Muscle of arm (tissue), 14 donors: ENCODE results near the gene PRR20D. TPM values are rescaled to one million over a fixed set of nuclear protein-coding genes. Genes with fewer than 3 reads are reported as not detected.
"Not testable (repeated sequence)": the region's sequence is repeated elsewhere in the genome, so short reads cannot be mapped to it uniquely, and the experiment has no call there.

Experiments used
- DNase-seq: peaks from one replicate; pipeline ENCODE4 v3.0.0-alpha.2; 2013
- long read RNA-seq, 11 donors: transcript quantifications; one replicate each; lab custom pipeline, GENCODE V29; 2026
- polyA plus RNA-seq, 12 donors: library from polyadenylated mRNA; unstranded; fragments of 120-200 nt; gene quantifications; one replicate each; pipeline ENCODE4 v1.2.1, GENCODE V29; 2013; ENCODE audit not compliant: insufficient read length in 12 of 12

Gene PRR20D
- polyA plus RNA-seq, result not detected
- long read RNA-seq, donor 1, result 0 reads
- long read RNA-seq, donor 2, result 0 reads
- long read RNA-seq, donor 3, result 0 reads
- long read RNA-seq, donor 4, result 0 reads
- long read RNA-seq, donor 5, result 0 reads
- long read RNA-seq, donor 6, result 0 reads
- long read RNA-seq, donor 7, result 0 reads
- long read RNA-seq, donor 8, result 0 reads
- long read RNA-seq, donor 9, result 0 reads
- long read RNA-seq, donor 10, result 0 reads
- long read RNA-seq, donor 11, result 0 reads

GRCh38 chr13:57160332-57160731 is at the start of gene PRR20D:
TSS of gene PRR20D (plus strand) at chr13:57160632. CDS start at chr13:57161019, 387 bp downstream.
- DNase-seq, result not testable (repeated sequence)

- no peak for DNase-seq
These were observed 45.5 kb upstream of the PRR20D start for GRCh38 chr13:57114945-57115344.

DNA sequence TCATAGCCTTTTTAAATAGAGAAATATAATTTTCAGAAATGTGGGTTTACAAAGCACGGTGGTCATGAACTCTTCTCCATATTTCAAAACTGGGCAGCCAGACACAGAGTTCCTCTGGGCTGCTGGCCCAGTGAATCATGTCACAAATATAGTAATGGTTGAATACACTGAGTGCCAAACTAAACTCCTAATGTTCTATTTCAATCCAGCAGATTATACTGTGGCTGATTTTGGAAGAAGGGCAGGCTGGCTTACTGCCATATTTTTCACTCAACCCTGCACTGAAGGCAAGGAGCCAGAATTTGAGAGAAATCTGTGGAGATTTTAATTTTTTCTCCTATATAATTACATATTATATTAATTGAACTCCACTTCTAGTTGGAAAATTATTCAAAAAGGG is 36.8 kb upstream of the PRR20D start:
- peak; percentile 83 for DNase-seq

GRCh38 chr13:57128909-57129308 is 31.5 kb upstream of the PRR20D start:
- DNase-seq, result no peak

DNA sequence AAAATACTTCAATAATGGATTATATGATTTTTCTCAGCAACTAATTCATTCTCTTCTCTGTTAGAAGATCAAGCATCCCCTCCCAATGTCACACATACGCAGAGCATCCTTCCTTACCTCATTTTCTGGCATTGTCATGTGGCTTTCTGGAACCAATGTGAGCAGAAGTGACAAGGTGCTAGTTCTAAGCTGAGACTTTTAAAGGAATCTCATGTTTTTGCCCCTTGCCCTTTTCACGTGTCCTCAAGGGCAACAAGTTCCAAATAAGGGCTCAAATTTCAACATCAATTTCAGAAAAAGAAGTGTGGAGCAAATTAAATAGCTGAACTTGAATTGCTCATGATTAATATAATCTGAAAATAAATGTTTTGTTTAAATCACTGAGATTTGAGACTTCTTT is 24.3 kb upstream of the PRR20D start:
- DNase-seq, result no peak

DNA sequence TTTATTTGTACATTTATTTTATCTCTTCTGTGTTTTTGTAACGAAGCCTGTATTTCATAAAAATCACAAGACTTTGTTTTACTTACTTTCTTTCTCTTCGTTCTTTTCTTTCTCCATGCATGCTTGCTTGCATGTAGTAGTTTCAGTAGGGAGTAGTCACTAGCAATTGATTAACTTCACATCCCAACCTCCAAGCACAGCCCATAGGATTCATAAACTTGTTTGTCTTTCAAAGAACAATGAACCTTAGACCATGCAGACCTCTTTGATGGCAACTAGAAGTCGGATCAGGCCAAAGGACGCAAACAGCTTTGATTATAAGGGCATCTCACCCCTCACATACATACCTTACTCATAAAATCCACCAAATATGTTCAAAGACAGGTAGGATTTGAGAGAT is 22.8 kb upstream of the PRR20D start:
- DNase-seq, result no peak

- no peak for DNase-seq
These were observed 21.4 kb upstream of the PRR20D start for GRCh38 chr13:57138988-57139387.

DNA sequence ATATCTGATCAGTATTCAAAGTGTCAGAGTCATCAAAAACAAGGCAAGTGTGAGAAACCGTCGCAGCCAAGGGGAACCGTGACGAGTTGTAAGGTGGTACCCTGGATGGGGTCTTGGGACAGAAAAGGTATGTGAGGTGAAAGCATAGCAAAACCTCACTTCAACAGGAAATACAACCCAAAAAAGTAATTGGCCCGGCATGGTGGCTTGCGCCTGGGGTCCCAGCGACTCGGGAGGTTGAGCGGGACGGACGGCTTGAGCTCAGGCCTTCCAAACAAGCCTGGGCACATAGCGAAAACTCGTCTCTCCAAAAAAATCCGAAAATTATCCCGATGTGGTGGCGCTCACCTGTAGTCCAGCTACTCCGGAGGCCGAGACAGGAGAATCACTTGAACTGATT is 20.7 kb upstream of the PRR20D start:
- DNase-seq, result not testable (repeated sequence)

DNA sequence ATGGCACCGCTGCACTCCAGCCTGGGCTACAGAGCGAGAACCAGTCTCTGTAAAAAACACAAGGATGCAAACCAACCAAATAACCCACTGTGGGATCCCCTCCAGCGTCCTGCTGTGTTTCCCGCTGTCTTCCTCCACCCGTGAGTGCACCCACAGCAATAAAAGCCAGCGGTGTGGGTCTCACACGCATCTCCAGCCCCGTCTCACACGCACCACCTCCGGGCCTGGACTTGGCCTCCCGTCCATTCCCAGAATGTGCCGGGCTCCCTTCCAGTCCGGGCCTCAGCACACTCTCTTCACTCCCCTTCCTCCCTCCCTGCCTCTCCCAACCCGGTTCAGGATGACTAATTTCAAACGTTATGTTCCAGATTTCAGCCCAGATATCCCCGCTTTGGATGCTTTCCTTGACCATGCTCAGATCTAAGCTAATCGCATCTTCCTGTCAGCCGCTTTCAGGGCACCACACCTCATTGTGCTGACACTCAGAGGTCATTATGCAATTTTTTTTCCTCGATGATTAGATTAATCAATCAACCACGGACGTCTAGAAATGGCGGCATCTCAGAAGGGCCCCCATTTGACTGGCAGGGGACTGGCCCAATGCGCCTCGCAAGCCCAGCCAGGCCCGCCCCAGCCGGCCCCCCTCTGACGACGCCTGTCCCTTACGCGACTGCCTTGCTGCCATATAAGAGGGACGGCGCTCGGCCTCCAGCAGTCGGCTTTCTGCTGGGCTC is 20.0 kb upstream of the PRR20D start, which contains the start of gene PRR20A:
Gene PRR20A (plus strand): TSS at position 684 of the 734 bp plus-strand sequence. CDS start 387 bp downstream, outside the sequence.
- not testable (repeated sequence) for DNase-seq

DNA sequence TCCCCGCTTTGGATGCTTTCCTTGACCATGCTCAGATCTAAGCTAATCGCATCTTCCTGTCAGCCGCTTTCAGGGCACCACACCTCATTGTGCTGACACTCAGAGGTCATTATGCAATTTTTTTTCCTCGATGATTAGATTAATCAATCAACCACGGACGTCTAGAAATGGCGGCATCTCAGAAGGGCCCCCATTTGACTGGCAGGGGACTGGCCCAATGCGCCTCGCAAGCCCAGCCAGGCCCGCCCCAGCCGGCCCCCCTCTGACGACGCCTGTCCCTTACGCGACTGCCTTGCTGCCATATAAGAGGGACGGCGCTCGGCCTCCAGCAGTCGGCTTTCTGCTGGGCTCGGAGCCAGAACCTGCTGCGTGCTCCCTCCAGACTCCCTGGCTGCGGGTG is 13.2 kb upstream of the PRR20D start, which contains the start of gene PRR20B:
Gene PRR20B (plus strand): TSS at position 301 of the 400 bp plus-strand sequence. CDS start 387 bp downstream, outside the sequence.
- DNase-seq, result not testable (repeated sequence)

DNA sequence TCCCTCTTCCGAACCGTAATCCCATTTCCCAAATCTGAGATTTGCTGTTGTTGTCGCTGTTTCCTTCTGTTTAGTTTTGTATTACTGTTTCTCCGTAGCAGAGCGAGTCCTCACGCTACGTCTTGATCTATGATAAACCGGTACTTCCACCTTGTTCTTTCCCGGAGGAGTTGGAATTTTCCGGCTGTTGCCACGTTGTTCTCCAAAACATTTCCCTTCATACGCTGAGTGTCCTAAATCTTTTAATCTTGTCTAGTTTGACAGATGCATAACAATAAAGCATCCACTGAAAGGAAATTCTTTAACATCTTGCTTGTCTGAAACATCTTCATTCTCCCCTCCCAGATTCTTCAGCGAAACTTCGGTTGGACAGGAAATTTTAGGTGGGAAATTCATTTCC is 12.3 kb upstream of the PRR20D start:
- DNase-seq, result not testable (repeated sequence)

GRCh38 chr13:57153761-57154160 is 6.7 kb upstream of the PRR20D start, which contains the start of gene PRR20C:
TSS of gene PRR20C (plus strand) at chr13:57154061. CDS start at chr13:57154448, 387 bp downstream.
- not testable (repeated sequence) for DNase-seq

- not testable (repeated sequence) for DNase-seq
These were observed 6.5 kb downstream of the PRR20D start, which contains the start of gene PRR20E for GRCh38 chr13:57166897-57167296. TSS of gene PRR20E (plus strand) at chr13:57167197. CDS start at chr13:57167584, 387 bp downstream.

DNA sequence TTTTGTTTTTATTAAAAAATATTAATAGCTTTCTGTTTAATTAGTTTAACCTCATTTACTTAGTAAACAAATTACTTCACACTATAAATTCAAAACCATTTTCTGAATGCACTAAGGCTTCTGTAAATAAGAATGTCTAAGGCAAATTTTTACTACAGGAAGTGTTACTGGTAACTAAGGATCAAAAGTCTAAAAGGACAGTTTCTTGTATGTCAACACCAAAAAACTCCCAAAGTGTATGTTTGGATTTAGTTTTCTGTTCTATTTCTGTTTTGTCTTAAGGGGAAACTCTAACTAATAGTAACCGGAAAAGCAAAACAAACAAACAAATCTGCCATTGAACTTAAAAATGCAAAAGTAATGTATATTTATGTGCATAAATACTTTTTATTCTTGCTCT is 31.2 kb downstream of the PRR20D start:
- DNase-seq, result no peak

DNA sequence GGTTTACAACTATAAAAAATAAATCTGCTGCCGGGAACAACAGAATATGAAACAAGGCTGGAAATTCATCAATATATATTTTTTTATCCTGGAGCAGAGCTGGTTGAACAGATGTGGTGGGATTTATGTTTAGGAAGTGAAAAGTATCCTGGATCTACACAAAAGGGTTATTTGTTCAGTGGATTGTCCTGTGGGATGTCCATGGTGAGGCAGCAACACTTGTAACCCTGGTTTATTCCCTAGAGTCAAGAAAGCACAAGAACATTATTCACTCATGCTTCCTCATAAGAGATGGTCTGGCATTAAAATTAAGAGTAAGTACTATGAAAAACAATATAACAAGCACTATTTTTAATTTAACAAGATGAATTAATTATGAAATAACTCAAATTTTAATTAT is 52.6 kb downstream of the PRR20D start:
- peak; percentile 2 for DNase-seq

Other genes with a start within 250 kb of the PRR20D start
- not detected for gene PRR20A, start 19.7 kb upstream of the PRR20D start, polyA plus RNA-seq
- gene PRR20B, start 13.1 kb upstream of the PRR20D start, polyA plus RNA-seq, result not detected
- gene PRR20C, start 6.6 kb upstream of the PRR20D start, polyA plus RNA-seq, result not detected
- not detected for gene PRR20E, start 6.6 kb downstream of the PRR20D start, polyA plus RNA-seq